NCI-H526 (cell line): ENCODE measurements around the gene LSM5.

Source experiments
- DNase-seq, 2 experiments: peaks; one replicate each; lab custom pipeline; 2025; lab: John Stamatoyannopoulos, UW

Gene LSM5

DNA sequence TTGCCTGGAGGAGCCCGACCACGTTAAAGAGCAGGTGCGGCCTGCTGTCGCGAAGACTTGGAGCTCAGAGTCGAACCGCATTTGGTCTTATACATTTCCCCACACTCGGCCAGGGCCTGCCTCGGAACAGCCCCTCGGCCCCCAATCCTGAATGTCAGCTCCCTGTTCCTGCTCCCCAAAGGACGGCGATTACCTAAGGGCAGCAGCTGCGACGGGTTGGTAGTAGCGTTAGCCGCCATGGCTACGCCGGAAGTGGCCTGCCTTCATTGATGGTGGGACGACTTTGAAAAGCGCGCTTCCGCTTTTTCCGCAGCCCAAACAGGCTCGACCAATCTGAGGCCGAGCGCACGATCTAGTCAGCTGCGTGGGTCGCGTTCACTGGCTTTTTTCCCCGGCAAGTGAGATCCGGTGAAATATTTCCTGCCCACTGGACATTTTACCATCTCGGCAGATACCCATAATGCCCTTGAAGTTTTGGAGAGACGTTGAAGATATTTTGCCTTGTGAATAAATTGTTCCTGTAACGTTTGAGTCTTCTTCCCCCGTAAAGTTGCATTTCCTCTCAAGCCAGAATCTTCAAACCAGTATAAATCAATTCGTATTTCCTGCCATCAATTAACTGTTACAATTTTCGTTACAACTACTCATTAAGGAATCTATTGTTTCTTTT is at the start of gene LSM5:
LSM5 (minus strand) TSS at position 254 of the 670 bp plus-strand sequence; CDS start at position 239, 15 bp downstream.
- peak; percentile 92 to 97 for DNase-seq

DNA sequence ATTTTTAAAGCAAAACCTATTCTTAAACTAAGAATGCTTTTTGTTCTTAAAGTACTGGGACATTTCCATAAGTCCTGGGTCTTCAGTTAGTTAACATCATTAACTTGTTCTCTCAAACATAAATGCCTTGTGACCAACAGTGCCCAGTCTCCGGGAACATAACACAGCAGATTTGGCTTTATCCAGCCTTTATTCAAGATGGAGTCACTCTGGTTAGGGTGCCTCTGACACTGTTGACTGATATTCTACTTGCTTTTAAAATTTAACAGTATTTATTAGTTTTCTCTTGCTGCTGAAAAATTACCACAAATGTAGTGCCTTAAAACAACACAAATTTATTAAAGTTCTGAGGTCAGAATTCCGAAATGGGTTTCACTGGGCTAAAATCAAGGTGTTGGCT is 49.2 kb upstream of the LSM5 start:
- no peak for DNase-seq

DNA sequence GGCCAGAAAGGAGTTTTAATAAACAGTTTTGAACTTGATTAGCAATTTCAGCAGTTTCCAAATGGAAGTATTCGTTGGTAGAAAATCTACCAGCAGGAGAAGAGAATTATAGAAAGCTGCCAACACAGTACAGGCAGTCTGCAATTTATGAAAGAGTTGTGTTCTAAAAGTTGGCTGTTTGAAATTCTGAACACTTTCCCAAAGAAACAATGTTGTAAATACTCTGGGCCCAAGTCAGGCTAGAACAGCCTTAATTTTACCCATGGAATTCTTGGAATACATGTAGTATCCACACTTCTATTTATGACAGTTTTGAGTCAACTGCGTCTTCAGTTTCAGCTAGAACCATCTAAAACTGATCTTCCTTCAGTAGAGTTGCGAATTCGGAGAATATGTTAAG is 47.6 kb upstream of the LSM5 start:
- no peak for DNase-seq

DNA sequence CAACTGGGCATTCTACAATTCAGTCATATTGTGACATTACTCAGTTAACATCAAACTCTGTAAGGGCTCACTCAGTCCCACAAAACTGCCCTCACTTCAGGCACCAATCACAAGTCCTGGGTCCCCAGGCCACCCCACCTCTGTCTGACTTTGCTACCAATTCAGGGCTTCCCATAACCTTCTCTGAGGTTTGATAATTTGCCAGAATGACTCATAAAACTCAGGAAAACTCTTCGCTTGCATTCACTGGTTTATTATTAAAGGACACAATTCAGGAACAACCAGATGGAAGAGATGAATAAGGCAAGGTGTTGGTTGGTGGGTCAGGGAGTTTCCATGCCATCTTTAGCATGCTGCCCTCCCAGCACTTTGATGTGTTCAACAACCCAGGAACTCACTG is 46.4 kb upstream of the LSM5 start:
- no peak for DNase-seq

DNA sequence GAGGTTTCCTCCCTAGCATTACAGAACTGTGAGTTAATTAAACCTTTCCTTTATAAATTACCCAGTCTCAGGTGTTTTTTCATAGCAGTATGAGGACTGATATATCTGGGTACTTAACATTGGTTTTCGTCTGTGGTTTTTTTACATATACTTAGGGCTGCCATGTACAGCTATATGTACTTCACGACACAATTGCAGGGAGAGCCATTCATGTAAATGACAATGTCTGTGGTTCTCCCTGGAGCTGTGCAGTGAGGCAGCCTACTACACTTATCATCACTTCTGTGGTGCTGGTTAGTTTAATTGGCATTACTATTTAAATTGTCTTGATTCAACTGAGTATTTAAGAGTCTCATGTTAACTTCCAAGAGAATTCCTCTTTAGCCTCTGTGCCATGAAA is 45.8 kb upstream of the LSM5 start:
- DNase-seq, result no peak

DNA sequence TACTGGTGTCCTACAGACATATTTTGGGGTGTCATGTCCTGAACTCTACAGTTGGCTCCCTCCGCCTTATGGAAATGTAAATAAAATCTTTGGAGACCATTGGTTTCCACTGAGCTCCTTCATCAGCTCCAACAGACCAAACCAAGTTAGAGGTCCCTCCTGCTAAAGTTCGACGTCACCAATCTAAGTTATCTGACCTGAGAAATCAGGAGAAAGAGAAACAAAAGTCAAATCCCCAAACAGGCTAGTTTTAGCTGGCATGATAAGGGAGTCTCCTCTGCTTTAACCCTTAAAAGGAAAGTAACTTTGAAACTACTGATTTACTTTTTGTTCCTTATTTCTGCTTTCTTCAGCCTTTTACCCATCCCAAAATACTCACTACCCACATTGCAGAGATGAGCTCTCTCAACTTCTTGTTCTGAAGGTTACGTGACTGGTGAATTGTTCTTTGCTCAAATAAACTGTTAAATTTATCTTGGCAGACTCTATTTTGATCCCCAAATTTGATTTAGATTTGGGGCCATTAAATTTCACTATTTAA is 45.1 kb upstream of the LSM5 start:
- DNase-seq, result no peak

DNA sequence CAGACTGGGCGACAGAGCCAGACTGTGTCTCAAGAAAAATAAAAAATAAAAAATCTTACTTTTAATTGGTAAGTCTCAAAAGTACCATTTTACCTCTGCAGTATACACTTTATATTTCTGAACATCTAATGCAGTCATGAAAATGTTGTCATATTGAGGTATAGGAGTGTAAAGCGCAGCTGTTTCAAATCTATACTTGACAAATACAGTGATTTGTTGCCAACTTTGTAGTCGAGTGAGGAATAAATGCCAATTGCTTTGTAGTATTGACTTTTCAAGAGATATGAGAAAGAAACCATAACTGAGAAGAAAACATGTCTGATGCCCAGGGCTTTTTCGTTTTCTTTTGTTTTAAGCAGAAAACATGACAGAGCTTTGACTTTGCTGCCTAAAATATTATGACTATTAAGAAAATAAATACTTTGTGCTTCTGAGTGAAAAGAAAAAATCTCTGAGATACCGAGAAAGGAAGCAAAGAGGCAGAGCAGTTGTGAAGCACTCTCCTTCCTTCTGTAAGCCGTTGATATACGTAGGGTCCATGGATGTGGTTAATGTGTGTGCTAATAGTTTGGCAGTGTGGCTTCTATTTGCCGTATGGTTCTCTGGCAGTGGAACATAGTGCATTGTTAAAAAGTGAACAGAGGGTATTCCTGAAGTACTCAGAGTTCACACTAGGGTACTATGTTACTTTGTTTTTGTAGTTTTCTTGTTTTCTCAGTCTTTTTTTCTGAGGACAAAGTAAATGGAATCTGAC is 43.3 kb upstream of the LSM5 start:
- no peak for DNase-seq

DNA sequence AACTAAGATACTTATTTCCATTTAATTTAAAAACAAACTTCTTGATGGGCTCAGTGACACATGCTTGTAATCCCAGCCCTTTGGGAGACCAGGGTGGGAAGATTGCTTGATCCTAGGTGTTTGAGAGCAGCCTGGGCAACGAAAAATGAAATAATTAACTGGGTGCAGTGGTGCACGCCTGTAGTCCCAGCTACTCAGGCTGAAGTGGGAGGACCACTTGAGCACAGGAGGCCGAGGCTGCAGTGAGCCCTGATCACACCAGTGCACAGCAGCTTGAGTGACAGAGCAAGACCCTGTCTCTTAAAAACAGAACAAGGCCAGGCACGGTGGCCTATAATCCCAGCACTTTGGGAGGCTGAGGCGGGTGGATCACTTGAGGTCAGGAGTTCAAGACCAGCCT is 42.5 kb upstream of the LSM5 start:
- no peak for DNase-seq

DNA sequence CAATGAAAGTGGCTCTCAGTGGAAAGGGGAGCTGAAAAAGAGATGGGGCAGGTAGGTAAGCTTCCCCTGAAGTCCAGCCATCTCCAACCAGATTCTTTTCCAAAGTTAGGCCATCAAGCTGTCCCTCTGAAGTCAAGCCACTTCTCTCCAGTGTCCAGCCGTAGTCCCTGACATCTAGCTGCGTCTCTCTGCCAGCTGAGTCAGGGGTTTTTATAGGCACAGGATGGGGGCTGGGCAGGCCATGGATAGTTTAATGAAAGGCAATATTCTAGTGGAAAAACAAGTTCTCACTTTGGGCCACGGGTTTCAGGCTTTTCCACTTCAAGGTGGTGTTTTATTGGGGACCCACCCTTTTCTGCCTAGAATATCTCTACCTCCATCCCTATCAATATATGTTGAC is 41.9 kb upstream of the LSM5 start:
- no peak for DNase-seq

DNA sequence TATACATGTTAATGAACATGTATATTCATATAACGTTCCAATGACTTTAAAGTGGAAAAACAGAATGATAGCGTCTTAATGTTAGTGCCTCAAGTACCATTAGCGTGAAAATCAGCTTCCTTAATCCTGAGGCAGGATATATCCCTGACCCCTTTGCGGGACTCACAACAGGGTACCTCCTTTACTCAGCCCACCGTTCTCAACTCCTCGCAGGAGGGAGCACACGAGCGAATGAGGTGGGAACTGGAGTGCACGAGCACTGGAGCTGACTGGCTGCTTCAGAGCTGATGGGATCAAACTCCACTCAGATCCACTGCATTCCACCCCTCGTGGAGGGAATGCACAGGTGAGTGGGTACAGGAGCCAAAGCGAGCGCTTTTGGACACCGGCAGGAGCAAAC is 41.2 kb upstream of the LSM5 start:
- DNase-seq, result no peak

DNA sequence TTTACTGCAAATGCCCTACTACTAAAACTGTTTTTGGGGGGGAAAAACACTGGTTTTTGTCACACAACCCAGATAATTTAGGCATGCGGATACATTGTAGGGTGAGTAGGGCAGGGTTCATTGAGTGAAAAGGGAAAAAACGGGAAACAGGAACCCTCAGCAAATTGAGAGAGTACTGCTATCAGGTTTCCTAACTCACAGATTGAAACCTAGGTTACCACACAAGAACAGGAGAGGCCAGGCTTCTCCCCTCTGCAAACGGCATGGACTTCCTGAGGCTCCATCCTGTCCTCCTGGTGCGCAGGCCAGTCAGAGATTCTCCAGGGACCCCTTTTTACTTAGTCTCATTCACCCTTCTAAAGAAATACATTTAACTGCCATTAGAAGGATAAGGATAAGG is 35.7 kb upstream of the LSM5 start:
- no peak for DNase-seq

DNA sequence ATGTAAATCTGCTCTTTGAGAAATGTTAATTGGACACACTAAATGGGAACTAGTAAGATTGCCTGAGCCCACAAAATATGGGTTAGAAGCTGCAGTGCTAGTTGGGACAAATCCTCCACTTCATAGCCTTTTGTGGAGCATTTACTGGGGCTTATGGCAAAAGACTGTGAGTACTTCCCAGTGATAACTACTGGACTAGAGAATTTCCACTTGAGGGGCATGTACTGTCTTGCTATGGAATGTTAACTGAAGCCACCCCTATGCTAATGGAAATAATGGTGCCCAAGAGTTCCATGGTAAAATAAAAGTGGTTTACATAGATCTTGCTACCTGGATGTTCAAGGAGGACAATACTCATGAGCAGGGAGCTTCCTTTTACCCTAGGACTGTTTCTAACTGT is 34.5 kb upstream of the LSM5 start:
- DNase-seq, result no peak

DNA sequence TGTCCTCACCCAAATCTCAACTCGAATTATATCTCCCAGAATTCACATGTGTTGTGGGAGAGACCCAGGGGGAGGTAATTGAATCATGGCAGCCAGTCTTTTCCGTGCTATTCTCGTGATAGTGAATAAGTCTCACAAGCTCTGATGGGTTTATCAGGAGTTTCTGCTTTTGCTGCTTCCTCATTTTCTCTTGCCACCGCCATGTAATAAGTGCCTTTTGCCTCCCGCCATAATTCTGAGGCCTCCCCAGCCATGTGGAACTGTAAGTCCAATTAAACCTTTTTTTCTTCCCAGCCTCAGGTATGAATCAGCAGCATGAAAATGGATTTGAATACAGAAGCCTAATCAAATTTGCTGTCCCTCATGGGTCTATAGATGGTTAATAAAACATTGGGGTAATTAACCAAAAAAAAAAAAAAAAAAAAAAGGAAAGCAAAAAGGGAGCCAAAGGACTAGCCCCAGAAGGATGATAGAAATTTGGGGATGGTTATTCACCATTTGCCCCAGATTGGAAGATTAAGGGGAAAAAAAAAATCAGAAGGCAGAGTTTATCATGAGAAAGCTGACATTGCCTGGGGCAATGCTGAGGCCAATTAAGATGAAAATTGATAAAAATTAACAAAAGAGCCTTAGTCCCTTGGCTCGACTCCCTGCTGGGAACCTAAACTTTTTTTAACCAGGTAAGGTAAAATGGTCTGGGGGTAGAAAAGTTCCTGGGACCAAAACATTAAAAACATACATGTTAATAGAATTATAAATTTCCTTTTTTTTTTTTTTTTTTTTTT is 32.8 kb upstream of the LSM5 start:
- DNase-seq, result no peak

DNA sequence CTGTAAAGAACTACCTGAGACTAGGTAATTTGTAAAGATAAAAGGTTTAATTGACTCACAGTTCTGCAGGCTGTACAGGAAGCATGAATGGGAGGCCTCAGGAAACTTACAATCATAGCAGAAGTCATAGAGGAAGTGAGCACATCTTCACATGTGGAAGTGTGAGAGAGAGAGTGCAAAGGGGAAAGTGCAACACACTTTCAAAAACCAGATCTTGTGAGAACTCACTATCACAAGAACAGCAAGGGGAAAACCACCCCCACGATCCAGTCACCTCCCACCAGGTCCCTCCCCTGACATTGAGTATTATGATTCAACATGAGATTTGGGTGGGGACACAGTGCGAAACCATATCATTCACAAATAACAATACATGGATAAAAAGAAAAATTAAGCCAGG is 29.6 kb upstream of the LSM5 start:
- DNase-seq, result no peak

DNA sequence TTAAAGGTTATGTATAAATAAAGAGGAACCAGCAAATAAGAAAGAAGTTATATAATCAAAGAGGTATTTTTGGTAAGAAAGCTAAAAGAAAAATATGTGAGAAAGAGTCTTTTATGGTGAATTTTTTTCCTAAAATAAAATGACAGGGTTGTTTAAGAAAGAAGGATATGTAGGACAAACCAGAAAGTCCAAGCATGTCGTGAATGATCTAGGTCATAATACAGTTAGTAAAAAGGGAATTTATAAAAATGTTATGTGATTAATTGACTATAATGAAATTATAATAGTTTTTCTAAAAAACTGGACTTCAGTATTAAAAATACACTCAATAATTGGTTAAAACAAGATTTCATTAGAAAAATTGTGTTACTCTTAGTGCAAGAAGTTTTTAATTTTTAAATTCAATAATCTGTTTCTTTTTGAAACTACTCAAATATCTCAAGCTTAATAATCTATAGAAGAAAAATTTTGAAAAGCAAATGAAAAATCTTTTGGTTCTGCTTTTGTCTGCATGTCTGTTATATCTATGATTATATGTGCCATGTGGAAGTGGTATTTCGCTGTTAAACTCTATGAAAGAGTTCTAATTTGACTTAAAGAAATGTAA is 28.5 kb upstream of the LSM5 start:
- DNase-seq, result peak; percentile 18 to 43

DNA sequence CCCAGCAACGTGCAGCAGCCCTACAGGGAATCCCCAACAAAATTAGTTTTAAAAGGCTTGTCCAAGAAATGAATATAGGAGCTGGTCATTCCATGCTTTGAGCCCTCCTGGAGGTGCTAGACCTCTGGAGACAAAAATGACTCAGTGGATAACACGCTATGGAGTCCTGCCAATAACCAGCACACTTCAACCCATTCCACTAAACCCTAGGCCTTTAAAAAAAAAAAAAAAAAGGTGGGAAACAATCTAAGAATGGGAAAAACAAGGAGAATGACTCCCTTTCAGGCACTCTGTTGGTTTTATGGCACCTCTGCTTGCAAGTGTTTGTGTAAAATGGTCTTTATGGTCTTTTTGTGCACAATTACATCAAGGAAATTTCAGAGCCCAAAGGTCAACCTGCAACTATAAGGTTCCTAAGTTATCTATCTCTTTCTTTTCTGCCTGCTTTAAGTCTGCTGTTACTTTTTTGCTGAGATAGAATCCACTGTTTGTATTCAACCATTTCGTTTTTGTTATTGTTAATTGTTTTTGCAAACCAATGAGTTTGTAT is 26.4 kb upstream of the LSM5 start:
- DNase-seq, result no peak

DNA sequence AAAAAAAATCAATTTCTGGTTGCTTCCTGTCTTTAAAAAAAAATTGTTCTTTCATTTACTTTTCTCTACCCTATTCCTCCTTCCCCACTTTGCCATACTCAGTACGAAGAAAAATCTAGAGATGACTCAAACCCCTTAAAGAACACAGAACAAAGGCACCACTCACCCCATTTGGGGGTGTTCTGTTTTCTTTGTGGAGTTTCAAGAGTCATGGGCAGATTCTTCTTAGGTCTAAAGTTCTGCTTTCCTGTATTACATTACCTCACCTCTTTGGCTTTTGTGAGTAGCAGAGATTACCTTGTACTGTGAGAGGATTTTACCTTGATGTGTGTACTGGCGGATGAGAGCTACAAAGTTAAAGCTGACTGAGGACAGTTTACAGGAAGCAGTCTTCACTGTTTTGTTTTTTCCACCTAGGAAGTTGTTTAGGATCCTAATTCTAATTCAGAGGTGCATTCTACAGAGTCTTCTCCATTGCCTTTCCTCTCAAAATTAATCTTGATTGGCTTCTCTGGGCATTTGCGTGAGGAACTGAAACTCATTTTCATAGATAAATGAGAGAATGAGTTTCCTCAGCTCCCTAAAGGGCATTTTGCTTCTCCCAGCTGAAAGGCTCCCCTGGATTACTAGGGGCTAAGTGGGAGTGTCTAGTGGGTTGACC is 25.8 kb upstream of the LSM5 start:
- DNase-seq, result no peak

DNA sequence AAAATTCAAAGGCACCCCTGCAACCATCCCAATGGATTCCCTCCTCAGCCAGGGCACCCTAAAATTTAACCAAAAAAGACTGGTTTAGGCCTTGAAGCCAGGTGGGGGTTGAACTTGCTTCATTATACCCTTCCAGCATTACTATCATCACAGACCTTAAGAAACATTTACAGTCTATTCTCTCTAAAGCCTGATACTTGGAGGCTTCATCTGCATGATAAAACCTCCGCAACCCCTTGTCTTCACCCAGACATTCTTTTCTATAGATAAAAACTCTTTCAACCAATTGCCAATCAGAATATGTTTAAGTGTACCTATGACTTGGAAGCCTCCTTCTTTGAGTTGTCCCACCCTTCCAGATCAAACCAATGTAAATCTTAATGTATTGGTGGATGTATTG is 23.0 kb upstream of the LSM5 start:
- no peak for DNase-seq

DNA sequence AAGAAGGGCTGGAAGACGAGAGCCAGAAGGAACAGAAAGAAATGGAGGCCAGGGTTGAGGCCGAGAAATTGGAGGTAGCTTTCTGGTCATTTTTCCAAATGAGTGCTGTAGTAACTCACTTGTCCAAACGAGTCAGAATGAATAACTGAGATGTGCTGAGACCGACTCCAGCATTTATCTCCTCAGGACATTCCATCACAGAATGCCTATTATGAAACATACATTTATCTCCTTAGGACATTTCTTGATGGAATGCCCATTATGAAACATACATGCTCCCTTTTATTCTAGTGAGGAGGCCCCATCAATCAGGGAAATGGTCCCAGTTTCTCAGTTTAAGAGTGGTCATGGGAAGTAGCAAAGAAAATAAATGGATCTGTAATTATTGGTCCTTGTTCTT is 21.6 kb upstream of the LSM5 start:
- DNase-seq, result no peak

DNA sequence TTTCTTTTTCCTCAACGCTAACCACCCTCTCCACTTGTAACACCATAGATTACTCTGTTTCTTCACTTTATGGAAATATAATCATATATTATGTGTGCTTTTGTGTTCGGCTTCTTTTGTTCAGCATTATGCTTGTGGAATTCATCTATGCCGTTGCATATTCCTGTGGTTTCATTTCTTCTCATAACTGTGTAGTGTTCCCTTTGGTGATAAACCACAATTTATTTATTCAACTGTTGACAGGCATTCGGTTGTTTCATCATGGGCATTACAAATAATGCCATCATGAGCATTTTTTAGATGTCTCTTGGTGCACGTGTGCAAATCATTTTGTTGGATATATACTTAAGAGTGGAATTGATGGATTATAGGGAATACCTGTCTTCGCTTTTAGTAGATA is 17.2 kb upstream of the LSM5 start:
- DNase-seq, result no peak

DNA sequence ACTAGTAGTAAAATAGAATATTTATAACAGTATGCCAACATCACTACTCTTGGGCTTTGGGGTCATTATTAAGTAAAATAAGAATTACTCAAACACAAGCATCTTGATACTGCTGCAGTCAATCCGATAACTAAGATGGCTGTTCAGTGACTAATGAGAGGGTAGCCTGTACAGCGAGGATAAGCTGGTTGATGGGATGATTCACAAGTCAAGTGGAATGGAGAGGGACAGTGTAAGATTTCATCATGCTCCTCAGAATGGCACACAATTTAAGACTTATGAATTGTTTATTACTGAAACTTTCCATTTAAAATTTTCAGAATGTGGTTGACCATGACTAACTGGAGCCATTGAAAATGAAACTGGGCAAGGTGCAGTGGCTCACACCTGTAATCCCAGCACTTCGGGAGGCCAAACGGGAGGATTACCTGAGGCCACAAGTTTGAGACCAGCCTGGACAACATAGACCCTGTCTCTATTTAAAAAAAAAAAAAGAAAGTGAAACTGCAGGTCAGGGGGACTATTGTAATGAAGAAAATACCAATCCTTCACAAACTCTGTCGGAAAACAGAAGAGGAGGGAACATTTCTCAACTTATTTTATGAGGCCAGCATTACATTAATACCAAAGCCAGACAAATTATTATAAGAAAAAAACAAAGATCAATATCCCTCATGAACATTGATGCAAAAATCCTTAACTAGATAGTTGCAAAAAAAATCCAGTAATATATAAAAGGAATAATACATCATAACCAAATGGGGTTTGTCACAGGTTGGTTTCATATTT is 16.3 kb upstream of the LSM5 start:
- DNase-seq, result no peak
